NCI-H1436 treated with DMSO at 0.1 percent for 48 hours (cell line): ENCODE data around the gene PRODH2.
"Not testable (repeated sequence)": the region's sequence is repeated elsewhere in the genome, so short reads cannot be mapped to it uniquely, and the experiment has no call there.

Source experiments
- DNase-seq: peaks from one replicate; lab custom pipeline; 2025; lab: John Stamatoyannopoulos, UW

The PRODH2 gene

GRCh38 chr19:35843676-35844481 lies 31.2 kb upstream of the PRODH2 start:
- DNase-seq = no peak

GRCh38 chr19:35842666-35843272 lies 30.1 kb upstream of the PRODH2 start:
- DNase-seq = no peak

- no peak for DNase-seq
Observed at GRCh38 chr19:35841961-35842595, 29.4 kb upstream of the PRODH2 start.

- DNase-seq = not testable (repeated sequence)
Observed at GRCh38 chr19:35836096-35836495, 23.5 kb upstream of the PRODH2 start.

GRCh38 chr19:35833972-35834371 lies 21.3 kb upstream of the PRODH2 start:
- DNase-seq = no peak

GRCh38 chr19:35832054-35832453 lies 19.4 kb upstream of the PRODH2 start:
- no peak for DNase-seq

- DNase-seq = no peak
Observed at GRCh38 chr19:35830986-35831385, 18.3 kb upstream of the PRODH2 start.

- DNase-seq = no peak
Observed at GRCh38 chr19:35828692-35829301, 16.2 kb upstream of the PRODH2 start.

GRCh38 chr19:35824150-35824549 lies 11.5 kb upstream of the PRODH2 start:
- no peak for DNase-seq

GRCh38 chr19:35822579-35822978 lies 9.9 kb upstream of the PRODH2 start:
- no peak for DNase-seq

- DNase-seq = no peak
Observed at GRCh38 chr19:35818445-35818844, 5.8 kb upstream of the PRODH2 start.

- no peak for DNase-seq
Observed at GRCh38 chr19:35816846-35817245, 4.2 kb upstream of the PRODH2 start.

- DNase-seq = no peak
Observed at GRCh38 chr19:35816262-35816661, 3.6 kb upstream of the PRODH2 start.

GRCh38 chr19:35813043-35813890 lies 622 bp upstream of the PRODH2 start:
- no peak for DNase-seq

- DNase-seq = no peak
Observed at GRCh38 chr19:35811317-35812219, 1.1 kb downstream of the PRODH2 start.

- DNase-seq = no peak
Observed at GRCh38 chr19:35807633-35808032, 5.0 kb downstream of the PRODH2 start.

- DNase-seq = no peak
Observed at GRCh38 chr19:35806597-35806996, 6.0 kb downstream of the PRODH2 start.

GRCh38 chr19:35805526-35806102 lies 7.0 kb downstream of the PRODH2 start:
- DNase-seq = no peak

- no peak for DNase-seq
Observed at GRCh38 chr19:35801828-35802227, 10.8 kb downstream of the PRODH2 start.

- no peak for DNase-seq
Observed at GRCh38 chr19:35797663-35798062, 15.0 kb downstream of the PRODH2 start.
